Activated naive CD4-positive, alpha-beta T cell treated with anti-CD3 and anti-CD28 coated beads, Interleukin-2, amount 50 U/mL, for 72 hours (primary cell): ENCODE measurements around the gene PHTF2. TPM values are rescaled to one million over a fixed set of nuclear protein-coding genes. Genes with fewer than 3 reads are reported as not detected.
"Not testable (repeated sequence)": the region's sequence is repeated elsewhere in the genome, so short reads cannot be mapped to it uniquely, and the experiment has no call there.

ENCODE experiments used
- ATAC-seq, 2 donors: fragments of 150-1000 bp; cut with Tn5 transposase; 2 replicates each; pipeline ENCODE4 v1.10.0; 2021; ENCODE audit warnings: mild to moderate bottlenecking in 2 of 2, moderate library complexity in 2 of 2
- DNase-seq, 2 donors: peaks; one replicate each; pipeline ENCODE4 v3.0.0; 2021 to 2022; ENCODE audit warnings: low spot score in 2 of 2
- H3K27ac Mint-ChIP-seq, 2 donors: one replicate each; pipeline ENCODE4 v1.8.0; 2022; ENCODE audit warnings: mild to moderate bottlenecking in 2 of 2, mixed read lengths in 2 of 2
- H3K36me3 Mint-ChIP-seq, 2 donors: one replicate each; pipeline ENCODE4 v1.8.0; 2022; ENCODE audit warnings: mixed read lengths in 2 of 2
- H3K9me3 Mint-ChIP-seq, 2 donors: one replicate each; pipeline ENCODE4 v1.8.0; 2022; ENCODE audit warnings: mixed read lengths in 2 of 2
- total RNA-seq, 2 donors: library from RNA; stranded (reverse); gene quantifications; one replicate each; pipeline ENCODE4 v1.2.3, GENCODE V29; 2022

The PHTF2 gene
- total RNA-seq, 2 donors from 2014 or later, result 22.8 to 31.1 TPM

- DNase-seq (no peak), ATAC-seq (no peak)
- H3K9me3 Mint-ChIP-seq, result no peaks in the 10 kb centered on the region
- H3K27ac Mint-ChIP-seq, result no peak overlapping the region
- no peaks in the 10 kb centered on the region for H3K36me3 Mint-ChIP-seq
These were observed 173.2 kb downstream of the PHTF2 start for GRCh38 chr7:77971726-77972125.

- no peaks in the 10 kb centered on the region for H3K9me3 Mint-ChIP-seq
- H3K27ac Mint-ChIP-seq, result no peak overlapping the region
- ATAC-seq, result no peak
- no peaks in the 10 kb centered on the region for H3K36me3 Mint-ChIP-seq
- no peak for DNase-seq
These were observed 177.3 kb downstream of the PHTF2 start for GRCh38 chr7:77975672-77976480.

GRCh38 chr7:77979219-77979618 is 180.6 kb downstream of the PHTF2 start:
- Mint-ChIP-seq H3K36me3 (no peaks in the 10 kb centered on the region), H3K9me3 (no peaks in the 10 kb centered on the region), H3K27ac (no peak overlapping the region)
- ATAC-seq, result no peak
- DNase-seq, result no peak

- Mint-ChIP-seq H3K36me3 (no peaks in the 10 kb centered on the region), H3K9me3 (no peaks in the 10 kb centered on the region), H3K27ac (no peak overlapping the region)
- no peak for ATAC-seq
- DNase-seq, result no peak
These were observed 181.6 kb downstream of the PHTF2 start for GRCh38 chr7:77980087-77980713.

- ATAC-seq (peak; percentile 33 to 88), DNase-seq (no peak)
- Mint-ChIP-seq H3K27ac (peak overlapping the region in 1 of 2 donors; percentile 75), H3K36me3 (no peaks in the 10 kb centered on the region), H3K9me3 (no peaks in the 10 kb centered on the region)
These were observed 184.5 kb downstream of the PHTF2 start for GRCh38 chr7:77982926-77983550.

- Mint-ChIP-seq H3K36me3 (no peaks in the 10 kb centered on the region), H3K27ac (no peak overlapping the region), H3K9me3 (no peaks in the 10 kb centered on the region)
- ATAC-seq (no peak), DNase-seq (no peak)
These were observed 185.4 kb downstream of the PHTF2 start for GRCh38 chr7:77983973-77984372.

GRCh38 chr7:77985232-77985973 is 186.8 kb downstream of the PHTF2 start:
- no peak for DNase-seq
- H3K36me3 Mint-ChIP-seq, result no peaks in the 10 kb centered on the region
- ATAC-seq, result no peak

GRCh38 chr7:77985974-77986339 is 187.4 kb downstream of the PHTF2 start:
- Mint-ChIP-seq H3K36me3 (no peaks in the 10 kb centered on the region), H3K27ac (no peak overlapping the region), H3K9me3 (no peaks in the 10 kb centered on the region)
- ATAC-seq, result no peak
- DNase-seq, result no peak

More at GRCh38 chr7:77985232-77985973, 186.8 kb downstream of the PHTF2 start:
- Mint-ChIP-seq H3K27ac (no peak overlapping the region), H3K9me3 (no peaks in the 10 kb centered on the region)

GRCh38 chr7:77989981-77990566 is 191.5 kb downstream of the PHTF2 start:
- no peaks in the 10 kb centered on the region for H3K9me3 Mint-ChIP-seq
- no peak overlapping the region for H3K27ac Mint-ChIP-seq
- peak in 1 of 2 donors; percentile 13 for DNase-seq
- H3K36me3 Mint-ChIP-seq, result no peaks in the 10 kb centered on the region
- no peak for ATAC-seq

- no peak overlapping the region for H3K27ac Mint-ChIP-seq
These were observed 193.1 kb downstream of the PHTF2 start for GRCh38 chr7:77991656-77992055.

GRCh38 chr7:77993838-77994237 is 195.3 kb downstream of the PHTF2 start:
- ATAC-seq, result no peak
- Mint-ChIP-seq H3K27ac (no peak overlapping the region), H3K36me3 (no peaks in the 10 kb centered on the region), H3K9me3 (no peaks in the 10 kb centered on the region)
- no peak for DNase-seq

More at GRCh38 chr7:77991656-77992055, 193.1 kb downstream of the PHTF2 start:
- no peak for DNase-seq
- Mint-ChIP-seq H3K36me3 (no peaks in the 10 kb centered on the region), H3K9me3 (no peaks in the 10 kb centered on the region)
- no peak for ATAC-seq

GRCh38 chr7:77995717-77996116 is 197.1 kb downstream of the PHTF2 start:
- no peaks in the 10 kb centered on the region for H3K36me3 Mint-ChIP-seq
- DNase-seq, result no peak
- no peak for ATAC-seq
- no peaks in the 10 kb centered on the region for H3K9me3 Mint-ChIP-seq
- no peak overlapping the region for H3K27ac Mint-ChIP-seq

GRCh38 chr7:77999168-77999567 is 200.6 kb downstream of the PHTF2 start:
- H3K9me3 Mint-ChIP-seq, ATAC-seq, H3K36me3 Mint-ChIP-seq, DNase-seq, H3K27ac Mint-ChIP-seq: not testable (repeated sequence)

- no peak for DNase-seq
- peaks cover 0 to 5% of the 10 kb centered on the region in 2 donors for H3K9me3 Mint-ChIP-seq
These were observed 203.4 kb downstream of the PHTF2 start for GRCh38 chr7:78002021-78002420.

GRCh38 chr7:78002715-78003114 is 204.1 kb downstream of the PHTF2 start:
- Mint-ChIP-seq H3K27ac (no peak overlapping the region), H3K9me3 (peaks cover 0 to 5% of the 10 kb centered on the region in 2 donors), H3K36me3 (no peaks in the 10 kb centered on the region)
- ATAC-seq, result no peak
- no peak for DNase-seq

More at GRCh38 chr7:78002021-78002420, 203.4 kb downstream of the PHTF2 start:
- no peak for ATAC-seq
- Mint-ChIP-seq H3K36me3 (no peaks in the 10 kb centered on the region), H3K27ac (no peak overlapping the region)

- Mint-ChIP-seq H3K9me3 (peaks cover 0 to 5% of the 10 kb centered on the region in 2 donors), H3K27ac (no peak overlapping the region), H3K36me3 (no peaks in the 10 kb centered on the region)
- DNase-seq, result no peak
- ATAC-seq, result no peak
These were observed 207.6 kb downstream of the PHTF2 start for GRCh38 chr7:78006063-78006755.
